Measurements from ENCODE around the gene TIMM50.
"Not testable (repeated sequence)": the region's sequence is repeated elsewhere in the genome, so short reads cannot be mapped to it uniquely, and the experiment has no call there.

The TIMM50 gene

DNA sequence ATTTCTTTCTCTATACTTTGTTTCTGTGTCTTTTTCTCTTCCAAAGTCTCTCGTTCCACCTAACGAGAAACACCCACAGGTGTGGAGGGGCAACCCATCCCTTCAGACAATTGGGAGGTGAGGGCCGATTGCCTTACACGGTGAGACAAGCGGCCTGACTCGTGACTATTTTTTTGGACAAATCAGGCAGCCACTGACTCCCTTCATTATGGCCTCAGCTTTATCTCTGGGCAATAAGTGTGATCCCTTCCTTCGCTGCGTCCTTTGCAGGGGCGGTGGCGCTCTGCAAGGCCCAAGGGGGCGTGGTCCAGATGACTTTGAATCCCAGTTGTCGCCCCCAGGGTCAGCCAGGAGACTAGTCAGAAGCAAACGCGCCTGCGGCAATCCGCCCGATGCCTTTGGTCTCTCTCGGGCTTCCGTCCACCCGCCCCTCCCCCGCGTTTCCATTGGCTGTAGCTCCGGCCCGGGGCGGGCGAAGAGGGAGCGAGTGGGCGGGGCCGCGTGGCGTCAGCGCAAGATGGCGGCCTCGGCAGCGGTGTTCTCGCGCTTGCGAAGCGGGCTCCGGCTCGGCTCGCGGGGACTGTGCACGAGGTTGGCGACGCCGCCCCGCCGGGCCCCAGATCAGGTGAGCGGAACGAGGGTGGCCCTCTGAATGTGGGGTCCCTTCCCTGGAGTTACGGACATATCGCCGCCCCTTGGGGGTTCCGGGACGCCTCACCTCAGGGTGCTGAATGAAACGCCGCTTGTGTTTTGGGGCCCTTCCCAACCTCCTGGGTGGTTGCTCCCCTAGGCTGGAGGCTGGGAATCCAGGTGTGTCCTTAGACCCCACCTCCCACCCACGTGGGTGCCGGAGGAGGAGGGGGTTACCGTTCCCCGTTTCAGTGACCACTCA, at the start of gene TIMM50:
Gene TIMM50 (plus strand): TSS at position 502 of the 892 bp plus-strand sequence. CDS start 16 bp downstream, at position 518.
- DNase-seq: peak; percentile 99

DNA sequence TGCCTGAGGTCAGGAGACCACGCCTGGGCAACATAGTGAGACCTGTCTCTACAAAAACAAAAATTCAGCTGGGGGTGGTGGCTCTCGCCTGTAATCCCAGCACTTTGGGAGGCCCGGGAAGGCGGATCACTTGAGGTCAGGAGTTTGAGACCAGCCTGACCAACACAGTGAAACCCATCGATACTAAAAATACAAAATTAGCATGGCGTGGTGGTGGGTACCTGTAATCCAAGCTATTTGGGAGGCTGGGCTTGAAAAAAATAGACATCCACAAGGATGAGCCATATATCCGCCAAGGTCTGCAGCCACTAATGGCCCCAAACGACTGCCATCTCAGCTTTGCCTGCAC, 48.0 kb upstream of the TIMM50 start:
- peak in 1 of 2 experiments; percentile 38 for DNase-seq

DNA sequence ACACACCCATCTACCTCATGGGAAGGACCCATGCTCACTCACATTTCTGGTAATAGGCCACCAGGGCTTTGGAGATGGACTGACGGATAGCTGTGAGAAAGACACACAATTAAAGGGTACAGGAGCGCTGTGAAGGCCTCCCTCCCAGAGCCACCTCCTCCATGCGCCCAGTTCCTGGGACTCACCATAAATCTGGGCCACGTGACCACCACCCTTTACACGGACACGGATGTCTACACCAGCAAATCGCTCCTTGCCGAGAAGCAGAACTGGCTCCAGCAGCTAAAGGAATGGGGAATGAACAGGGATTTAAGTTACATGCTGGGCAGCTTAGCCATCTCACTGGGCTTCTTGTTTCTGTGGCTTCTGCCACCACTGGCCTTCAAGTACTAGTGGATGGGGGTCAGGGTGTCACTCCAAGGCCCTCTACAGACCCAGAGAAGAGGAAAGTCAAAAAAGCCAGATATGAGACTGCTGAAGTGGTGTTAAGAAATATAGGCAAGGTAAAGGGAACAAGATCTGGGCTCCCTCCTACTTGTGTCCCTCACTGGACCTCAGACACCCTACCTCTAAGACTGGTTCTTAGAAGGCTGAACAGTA, 47.1 kb upstream of the TIMM50 start:
- peak in 1 of 2 experiments; percentile 37 for DNase-seq

DNA sequence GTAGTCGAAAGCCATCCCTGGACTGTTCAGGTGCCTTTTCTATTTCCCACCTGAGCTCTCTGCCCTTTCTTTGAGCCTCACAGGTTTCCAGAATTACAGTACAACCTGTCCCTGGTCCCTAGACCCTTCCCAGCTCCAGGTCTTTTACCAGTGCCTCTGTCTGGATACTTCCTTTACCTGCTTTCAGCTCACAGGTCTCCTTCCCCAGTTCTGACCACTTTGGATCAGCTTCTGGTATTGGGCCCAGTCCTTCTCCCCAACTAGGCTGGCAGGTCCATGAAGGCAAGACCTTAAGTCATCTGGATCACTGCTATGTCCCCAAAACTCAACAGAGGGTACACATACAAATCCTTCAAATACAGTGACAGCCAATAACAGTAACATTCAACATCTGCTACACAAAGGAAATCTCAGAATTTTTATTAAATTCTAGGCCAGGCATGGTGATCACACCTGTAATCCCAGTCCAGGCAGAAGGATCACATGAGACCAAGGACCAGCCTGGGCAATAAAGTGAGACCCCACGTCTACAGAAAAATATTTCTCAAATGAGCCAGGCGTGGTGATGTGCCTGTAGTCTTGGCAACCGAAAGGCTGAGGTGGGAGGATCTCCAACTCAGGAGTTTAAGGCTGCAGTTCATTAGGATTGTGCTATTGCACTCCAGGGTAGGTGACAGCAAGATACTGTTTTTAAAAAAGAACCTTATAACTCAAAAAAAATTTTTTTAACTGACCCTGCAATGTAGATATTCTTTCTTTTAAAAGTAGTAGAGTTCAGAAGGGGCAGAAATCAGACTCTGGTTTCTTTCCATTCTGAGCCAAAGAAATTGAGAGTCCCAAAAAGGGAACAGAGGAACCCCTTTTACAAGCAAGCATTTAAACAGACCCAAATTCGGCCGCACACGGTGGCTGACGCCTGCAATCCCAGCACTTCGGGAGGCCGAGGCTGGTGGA, 46.2 kb upstream of the TIMM50 start:
- DNase-seq: no peak

DNA sequence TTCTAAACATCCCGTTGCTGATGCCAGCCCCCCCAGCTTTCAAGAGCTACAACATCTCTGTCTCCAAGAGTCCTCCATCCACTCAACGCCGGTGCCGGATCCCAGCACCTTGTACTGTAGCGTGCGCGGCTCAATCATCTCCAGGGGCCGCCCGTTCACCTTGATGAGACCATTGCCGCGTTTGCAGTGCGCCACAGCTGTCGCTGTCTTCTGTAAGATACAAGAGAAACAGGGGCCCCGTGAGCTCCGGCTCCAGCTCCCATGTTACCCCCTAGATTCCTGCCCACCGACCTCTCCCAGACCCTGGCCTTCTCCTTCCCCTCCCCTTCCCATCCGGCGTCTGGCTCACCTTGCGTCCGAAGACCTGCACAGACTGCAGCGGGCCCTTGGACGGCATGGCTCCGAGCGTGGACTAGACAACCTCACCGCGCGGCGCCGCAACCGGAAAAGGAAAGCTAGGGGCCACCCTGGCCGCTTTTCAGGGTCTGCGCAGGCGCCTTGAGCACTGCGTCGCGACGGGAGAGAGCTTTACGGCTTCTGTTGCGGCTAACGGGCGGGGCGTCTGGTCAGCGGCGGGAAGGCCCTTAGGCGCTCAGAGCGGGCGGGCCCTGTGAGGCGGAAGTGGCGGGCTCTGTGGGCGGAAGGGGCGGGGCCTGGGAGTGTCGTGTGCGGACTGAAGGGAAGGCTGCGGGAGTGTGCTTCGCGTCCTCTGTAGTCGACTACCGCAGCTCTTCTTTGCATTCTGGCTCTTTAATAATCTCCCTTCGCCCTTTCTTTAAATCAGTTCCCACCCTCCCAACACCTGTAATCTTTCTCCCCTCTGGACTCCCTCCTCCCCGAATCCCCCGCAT, 44.9 kb upstream of the TIMM50 start, which contains the start of gene RPS16:
Gene RPS16 (minus strand): TSS at position 451 of the 851 bp plus-strand sequence. CDS start 54 bp downstream, at position 397.
- DNase-seq: peak; percentile 100

DNA sequence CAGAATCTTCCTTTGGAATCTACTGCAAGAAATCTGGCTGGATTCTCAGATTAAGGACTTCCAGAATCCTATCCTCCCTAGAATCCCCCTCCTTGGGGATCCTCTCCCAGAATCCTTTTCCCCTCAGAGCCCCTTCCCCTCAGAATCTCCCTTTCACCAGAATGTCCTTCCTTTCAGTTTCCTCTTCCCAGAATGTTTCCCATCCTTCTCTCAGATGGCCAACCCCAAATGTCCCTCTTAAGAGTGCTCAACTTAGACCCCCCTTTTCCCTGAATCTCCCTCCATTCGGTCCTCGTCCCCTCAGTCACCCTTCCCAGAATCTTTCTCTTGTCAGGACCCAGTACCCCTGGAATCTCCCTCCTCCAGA, 44.3 kb upstream of the TIMM50 start:
- DNase-seq: no peak

- no peak for DNase-seq
Measured at GRCh38 chr19:39438270-39438934, 42.2 kb upstream of the TIMM50 start.

- DNase-seq: peak in 1 of 2 experiments; percentile 36
Measured at GRCh38 chr19:39444598-39445195, 35.9 kb upstream of the TIMM50 start.

- peak; percentile 97 to 98 for DNase-seq
Measured at GRCh38 chr19:39445196-39446111, 35.2 kb upstream of the TIMM50 start, which contains the start of gene SUPT5H. TSS of gene SUPT5H (plus strand) at chr19:39445582. CDS start at chr19:39445891, 309 bp downstream.

- peak in 1 of 2 experiments; percentile 37 for DNase-seq
Measured at GRCh38 chr19:39446365-39447084, 34.1 kb upstream of the TIMM50 start.

- DNase-seq: peak; percentile 55 to 60
Measured at GRCh38 chr19:39448271-39448670, 32.4 kb upstream of the TIMM50 start.

DNA sequence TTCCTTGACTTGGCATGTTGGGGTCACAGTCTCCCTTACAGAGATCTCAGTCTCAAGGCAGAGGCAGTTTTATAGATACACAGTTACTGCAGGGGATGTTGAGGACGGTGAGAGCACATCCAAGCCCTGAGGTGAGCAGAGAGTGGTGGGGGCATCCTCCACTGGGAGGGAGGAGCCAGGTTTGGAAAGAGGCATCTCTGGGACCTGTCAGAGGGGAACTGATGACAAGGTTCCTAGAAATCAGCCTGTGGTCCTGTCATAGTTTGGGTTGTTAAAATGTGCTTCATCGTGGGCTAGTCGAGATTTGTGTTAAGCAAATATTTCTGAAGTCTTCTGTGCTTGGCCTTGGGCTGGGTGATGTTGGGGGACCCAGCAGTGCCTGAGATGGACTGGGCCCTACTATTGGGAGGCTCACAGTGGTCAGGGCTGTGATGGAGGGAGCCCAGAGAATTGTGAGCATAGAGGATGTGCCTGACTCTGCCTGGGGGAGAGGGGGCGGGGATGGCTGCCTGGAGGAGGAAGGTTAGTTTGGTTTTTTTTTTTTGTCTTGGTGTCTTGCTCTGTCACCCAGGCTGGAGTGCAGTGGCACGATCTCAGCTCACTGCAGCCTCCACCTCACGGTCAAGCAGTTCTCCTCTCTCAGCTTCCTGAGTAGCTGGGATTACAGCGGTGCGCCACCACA, 31.4 kb upstream of the TIMM50 start:
- peak in 1 of 2 experiments; percentile 37 for DNase-seq

DNA sequence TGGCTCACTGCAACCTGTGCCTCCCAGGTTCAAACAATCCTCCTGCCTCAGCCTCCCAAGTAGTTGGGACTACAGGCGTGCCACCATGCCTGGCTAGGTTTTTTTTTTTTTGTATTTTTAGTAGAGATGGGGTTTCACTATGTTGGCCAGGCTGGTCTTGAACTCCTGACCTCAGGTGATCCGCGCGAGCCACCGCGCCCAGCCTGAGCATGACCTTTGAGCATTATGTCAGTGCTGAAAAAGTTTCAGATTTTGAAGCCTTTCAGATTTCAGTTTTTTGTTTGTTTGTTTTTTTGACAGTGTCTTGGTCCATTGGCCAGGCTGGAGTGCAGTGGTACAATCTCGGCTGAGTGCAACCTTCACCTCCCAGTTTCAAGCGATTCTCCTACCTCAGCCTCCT, 29.4 kb upstream of the TIMM50 start:
- not testable (repeated sequence) for DNase-seq

DNA sequence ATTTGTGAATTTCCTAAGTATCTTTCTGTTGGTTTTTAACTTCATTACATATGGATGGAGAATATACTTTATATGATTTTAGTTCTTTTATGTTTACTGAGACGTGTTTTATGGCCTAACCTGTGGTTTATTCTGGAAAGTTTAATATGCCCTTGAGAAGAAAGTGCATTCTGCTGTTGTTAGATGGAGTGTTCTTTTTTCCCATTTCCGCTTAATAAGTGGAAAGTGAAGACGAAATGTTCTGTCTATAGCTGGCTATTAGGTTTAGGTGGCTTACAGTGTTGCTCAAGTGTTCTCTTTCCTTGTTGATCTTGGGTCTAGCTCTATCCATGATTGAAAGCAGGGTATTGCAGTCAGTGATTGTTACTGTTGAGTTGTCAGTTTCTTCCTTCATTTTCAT, 17.2 kb upstream of the TIMM50 start:
- DNase-seq: no peak

- no peak for DNase-seq
Measured at GRCh38 chr19:39465956-39466747, 14.5 kb upstream of the TIMM50 start.

DNA sequence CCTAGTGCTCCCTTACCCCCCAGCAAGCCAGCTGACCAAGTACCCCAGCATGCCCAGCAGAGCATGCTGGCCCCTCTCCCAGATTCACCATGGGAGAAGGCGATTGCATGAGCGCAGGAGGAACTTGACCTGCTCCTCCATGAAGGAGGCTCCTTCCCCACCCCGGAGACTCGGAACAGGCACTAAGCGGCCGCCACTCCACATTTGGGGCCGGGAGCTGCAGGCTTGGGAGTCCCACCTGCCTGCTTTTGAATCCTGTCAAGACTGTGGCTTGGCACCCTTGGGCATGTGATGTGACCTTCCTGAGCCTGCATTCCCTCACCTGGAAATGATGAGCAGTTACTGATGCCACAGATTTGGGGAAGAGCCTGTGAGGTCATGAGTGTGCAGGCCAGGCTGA, 12.7 kb upstream of the TIMM50 start:
- no peak for DNase-seq

DNA sequence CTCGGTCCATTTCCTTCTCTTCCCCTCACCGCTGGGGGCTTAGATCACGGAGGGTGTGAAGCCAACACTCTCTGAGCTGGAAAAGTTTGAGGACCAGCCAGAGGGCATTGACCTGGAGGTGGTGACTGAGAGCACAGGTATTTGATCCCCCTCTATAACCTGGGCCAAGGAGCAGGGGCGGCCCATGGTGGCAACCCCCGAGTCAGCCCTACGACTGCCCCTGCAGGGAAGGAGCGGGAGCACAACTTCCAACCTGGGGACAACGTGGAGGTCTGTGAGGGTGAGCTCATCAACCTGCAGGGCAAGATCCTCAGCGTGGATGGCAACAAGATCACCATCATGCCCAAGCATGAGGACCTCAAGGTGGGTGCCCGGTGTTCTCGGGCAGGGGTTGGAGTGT, 11.6 kb upstream of the TIMM50 start:
- no peak for DNase-seq

DNA sequence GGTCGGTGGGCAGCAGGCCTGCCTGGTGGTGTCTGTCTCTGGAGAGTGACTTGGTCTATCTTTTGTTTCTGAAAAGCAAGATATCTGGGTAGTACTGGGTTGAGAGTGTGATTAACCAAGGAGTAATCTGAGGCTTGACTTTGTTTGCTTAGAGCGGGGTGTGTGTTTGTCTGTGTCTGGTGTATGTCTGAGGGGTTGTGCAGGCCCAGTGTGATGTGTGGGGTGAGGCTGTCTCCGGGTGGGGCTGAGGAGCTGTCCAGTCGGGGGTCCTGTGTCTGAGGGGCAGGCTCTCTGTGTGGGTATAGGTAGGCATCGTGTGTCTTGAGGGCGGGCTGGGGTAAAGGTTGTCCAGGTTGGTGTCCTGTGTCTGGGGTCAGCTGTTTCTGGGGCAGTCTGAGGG, 11.1 kb upstream of the TIMM50 start:
- DNase-seq: no peak

Data from activated T-cell treated with anti-CD3 and anti-CD28 coated beads, Interleukin-2, amount 50 U/mL, for 48 hours (primary cell).